ENCODE results near the gene DOCK2.
A peak's percentile ranks its signal among the peaks of the same experiment; 100 is the strongest.

The DOCK2 gene

GRCh38 chr5:169628892-169629291 lies 8.2 kb upstream of the DOCK2 start:
- FAIRE-seq = no peak
- no peak for TF ChIP-seq POLR2A (IDR thresholded peaks at IDR 0.05; ENCODE audit: low read depth, low read length)
- DNase-seq (ENCODE audit: insufficient read length, low spot score) = no peak

GRCh38 chr5:169629847-169630548 lies 7.1 kb upstream of the DOCK2 start:
- TF ChIP-seq POLR2A (IDR thresholded peaks at IDR 0.05; ENCODE audit: low read depth, low read length) = peak; percentile 55; the same call in 1 of the 2 replicates
- peak; percentile 82 for FAIRE-seq
- peak; percentile 76 for DNase-seq (ENCODE audit: insufficient read length, low spot score)

GRCh38 chr5:169631360-169631759 lies 5.7 kb upstream of the DOCK2 start:
- no peak for TF ChIP-seq POLR2A (IDR thresholded peaks at IDR 0.05; ENCODE audit: low read depth, low read length)

GRCh38 chr5:169632946-169633345 lies 4.1 kb upstream of the DOCK2 start:
- FAIRE-seq = no peak
- DNase-seq (ENCODE audit: insufficient read length, low spot score) = no peak
- TF ChIP-seq POLR2A (IDR thresholded peaks at IDR 0.05; ENCODE audit: low read depth, low read length) = no peak

More at GRCh38 chr5:169631360-169631759, 5.7 kb upstream of the DOCK2 start:
- no peak for FAIRE-seq
- DNase-seq (ENCODE audit: insufficient read length, low spot score) = no peak

- DNase-seq (ENCODE audit: insufficient read length, low spot score) = no peak
- TF ChIP-seq POLR2A (IDR thresholded peaks at IDR 0.05; ENCODE audit: low read depth, low read length) = no peak
- FAIRE-seq = no peak
Observed at GRCh38 chr5:169634606-169635005, 2.5 kb upstream of the DOCK2 start.

- no peak for TF ChIP-seq POLR2A (IDR thresholded peaks at IDR 0.05; ENCODE audit: low read depth, low read length)
- DNase-seq (ENCODE audit: insufficient read length, low spot score) (no peak), FAIRE-seq (no peak)
Observed at GRCh38 chr5:169635936-169636335, 1.1 kb upstream of the DOCK2 start.

GRCh38 chr5:169636477-169637084 lies 494 bp upstream of the DOCK2 start:
- TF ChIP-seq POLR2A (IDR thresholded peaks at IDR 0.05; ENCODE audit: low read depth, low read length) = no peak
- FAIRE-seq = no peak
- DNase-seq (ENCODE audit: insufficient read length, low spot score) = no peak

- no peak for DNase-seq (ENCODE audit: insufficient read length, low spot score)
- no peak for FAIRE-seq
- TF ChIP-seq POLR2A (IDR thresholded peaks at IDR 0.05; ENCODE audit: low read depth, low read length) = no peak
Observed at GRCh38 chr5:169637549-169638121, 560 bp downstream of the DOCK2 start.

GRCh38 chr5:169641253-169641652 lies 4.2 kb downstream of the DOCK2 start:
- no peak for TF ChIP-seq POLR2A (IDR thresholded peaks at IDR 0.05; ENCODE audit: low read depth, low read length)
- DNase-seq (ENCODE audit: insufficient read length, low spot score) (no peak), FAIRE-seq (no peak)

- FAIRE-seq (no peak), DNase-seq (ENCODE audit: insufficient read length, low spot score) (no peak)
- no peak for TF ChIP-seq POLR2A (IDR thresholded peaks at IDR 0.05; ENCODE audit: low read depth, low read length)
Observed at GRCh38 chr5:169646856-169647255, 9.8 kb downstream of the DOCK2 start.

- FAIRE-seq = no peak
- no peak for DNase-seq (ENCODE audit: insufficient read length, low spot score)
- TF ChIP-seq POLR2A (IDR thresholded peaks at IDR 0.05; ENCODE audit: low read depth, low read length) = no peak
Observed at GRCh38 chr5:169647566-169647965, 10.5 kb downstream of the DOCK2 start.

GRCh38 chr5:169648725-169649310 lies 11.7 kb downstream of the DOCK2 start:
- no peak for TF ChIP-seq POLR2A (IDR thresholded peaks at IDR 0.05; ENCODE audit: low read depth, low read length)
- no peak for DNase-seq (ENCODE audit: insufficient read length, low spot score)
- FAIRE-seq = no peak

GRCh38 chr5:169649486-169649885 lies 12.4 kb downstream of the DOCK2 start:
- no peak for FAIRE-seq
- no peak for DNase-seq (ENCODE audit: insufficient read length, low spot score)
- no peak for TF ChIP-seq POLR2A (IDR thresholded peaks at IDR 0.05; ENCODE audit: low read depth, low read length)

- DNase-seq (ENCODE audit: insufficient read length, low spot score) (no peak), FAIRE-seq (no peak)
- no peak for TF ChIP-seq POLR2A (IDR thresholded peaks at IDR 0.05; ENCODE audit: low read depth, low read length)
Observed at GRCh38 chr5:169650701-169651331, 13.7 kb downstream of the DOCK2 start.
